ENCODE data around the gene RASGRF2. TPM values are rescaled to one million over a fixed set of nuclear protein-coding genes. Genes with fewer than 3 reads are reported as not detected.

Gene RASGRF2
- polyA plus RNA-seq, 2 of the 4 experiments (the other 2 are of a cell fraction) = 1.4 to 2.1 TPM

DNA sequence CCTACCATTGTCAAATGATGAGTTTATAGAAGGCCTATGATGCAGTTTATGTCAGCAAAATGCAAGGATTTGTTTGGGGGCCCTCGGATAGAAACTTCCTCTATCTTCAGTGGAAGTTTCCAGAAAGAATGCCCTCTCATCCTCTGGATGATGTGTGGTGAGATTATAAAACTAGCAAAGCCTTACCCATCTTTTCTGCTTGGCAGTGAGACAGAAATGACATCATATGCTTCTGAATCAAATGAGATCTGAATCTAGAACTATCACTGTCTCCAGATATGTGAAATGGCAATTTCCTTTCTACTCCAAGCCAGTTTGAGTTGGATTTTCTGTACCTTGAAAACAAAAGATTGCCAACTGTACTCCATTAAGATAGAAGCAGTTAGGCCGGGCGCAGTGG, 212.5 kb downstream of the RASGRF2 start:
- TF ChIP-seq EHF (CRISPR knock-in tag; IDR thresholded peaks at IDR 0.05) (no peak), JUNB (IDR thresholded peaks at IDR 0.05) (no peak), SREBF2 (IDR thresholded peaks at IDR 0.05) (no peak), NR3C1 (IDR thresholded peaks at IDR 0.05) (no peak), FOSB (CRISPR knock-in tag; IDR thresholded peaks at IDR 0.05) (no peak), TFCP2L1 (CRISPR knock-in tag; IDR thresholded peaks at IDR 0.05) (no peak), HOXB5 (CRISPR knock-in tag; IDR thresholded peaks at IDR 0.05) (no peak), PHF8 (IDR thresholded peaks at IDR 0.05; ENCODE audit: borderline replicate concordance, low read depth) (no peak), MAX (IDR thresholded peaks at IDR 0.05) (no peak), JUN (IDR thresholded peaks at IDR 0.05) (no peak), ZC3H11A (IDR thresholded peaks at IDR 0.05) (no peak), GATA3 (IDR thresholded peaks at IDR 0.05; ENCODE audit: borderline replicate concordance) (no peak), ZSCAN20 (CRISPR knock-in tag; IDR thresholded peaks at IDR 0.05) (no peak), EHMT2 (IDR thresholded peaks at IDR 0.05; ENCODE audit: low read depth) (no peak)
- 68% methylated on average over 3 of the region's 3 CpGs for WGBS (ENCODE audit: missing lambda C conversion rate)
- no peak for FAIRE-seq
- no peak for ATAC-seq
- Histone ChIP-seq H3K4me1 (no peaks in the 10 kb centered on the region), H3K4me3 (no peak overlapping the region), H3K4me2 (no peak overlapping the region), H3K27ac (no peak overlapping the region), H3K9me3 (no peaks in the 10 kb centered on the region)
- POLR2A ChIA-PET = no interaction called here
- no peak for DNase-seq (ENCODE audit: low read depth in 1 of 2, low spot score in 1 of 2)
- CTCF ChIA-PET = no interaction called here

- no peaks in the 10 kb centered on the region for H3K9me3 ChIP-seq
- FAIRE-seq (no peak), DNase-seq (ENCODE audit: low read depth in 1 of 2, low spot score in 1 of 2) (no peak), ATAC-seq (no peak)
- no peaks in the 10 kb centered on the region for H3K4me1 ChIP-seq
- no peak overlapping the region for H3K4me3 ChIP-seq
- TF ChIP-seq PHF8 (IDR thresholded peaks at IDR 0.05; ENCODE audit: borderline replicate concordance, low read depth) (no peak), NPAS2 (CRISPR knock-in tag; IDR thresholded peaks at IDR 0.05; ENCODE audit: borderline replicate concordance) (no peak), CHD4 (IDR thresholded peaks at IDR 0.05; ENCODE audit: borderline replicate concordance) (no peak), KDM5A (IDR thresholded peaks at IDR 0.05) (no peak), MAZ (IDR thresholded peaks at IDR 0.05; ENCODE audit: borderline replicate concordance, low read depth, low read length) (no peak)
- H3K27ac ChIP-seq = no peak overlapping the region
- ChIA-PET CTCF (interaction anchor here (1.0 to 4.6 kb wide), 5 partner anchors 9 to 507 kb away, joined by 3 to 30 read pairs (median 3); no protein-coding TSS in a partner anchor), POLR2A (no interaction called here)
- no peak overlapping the region for H3K4me2 ChIP-seq
- 20% methylated on average over 3 of the region's 3 CpGs for WGBS (ENCODE audit: missing lambda C conversion rate)
These were observed 216.9 kb downstream of the RASGRF2 start for GRCh38 chr5:81177061-81177460.

- no peak for FAIRE-seq
- no peak overlapping the region for H3K4me3 ChIP-seq
- ATAC-seq = no peak
- H3K27ac ChIP-seq = no peak overlapping the region
- H3K9me3 ChIP-seq = no peaks in the 10 kb centered on the region
- ChIA-PET POLR2A (no interaction called here), CTCF (no interaction called here)
- 74% methylated on average over 14 of the region's 14 CpGs for WGBS (ENCODE audit: missing lambda C conversion rate)
- H3K4me1 ChIP-seq = no peaks in the 10 kb centered on the region
- no peak for DNase-seq (ENCODE audit: low read depth in 1 of 2, low spot score in 1 of 2)
- H3K4me2 ChIP-seq = no peak overlapping the region
- no peak for TF ChIP-seq TP53 (CRISPR knock-in tag; IDR thresholded peaks at IDR 0.05)
- no peak for TF ChIP-seq POLR2A (IDR thresholded peaks at IDR 0.05; ENCODE audit: low read length)
- no peak for TF ChIP-seq CTCF (IDR thresholded peaks at IDR 0.05)
- no peak for TF ChIP-seq E2F6 (IDR thresholded peaks at IDR 0.05; ENCODE audit: borderline replicate concordance, low read depth)
- no peak for TF ChIP-seq MYC (IDR thresholded peaks at IDR 0.05; ENCODE audit: borderline replicate concordance, low read length)
- TF ChIP-seq HOXB5 (CRISPR knock-in tag; IDR thresholded peaks at IDR 0.05) = no peak
- no peak for TF ChIP-seq HEYL (CRISPR knock-in tag; IDR thresholded peaks at IDR 0.05)
- no peak for TF ChIP-seq SREBF2 (IDR thresholded peaks at IDR 0.05)
- TF ChIP-seq HOXA7 (CRISPR knock-in tag; IDR thresholded peaks at IDR 0.05) = no peak
- no peak for TF ChIP-seq SMC3 (IDR thresholded peaks at IDR 0.05)
- no peak for TF ChIP-seq KDM5A (IDR thresholded peaks at IDR 0.05)
- no peak for TF ChIP-seq RNF2 (IDR thresholded peaks at IDR 0.05; ENCODE audit: borderline replicate concordance, low read depth)
- TF ChIP-seq ZSCAN20 (CRISPR knock-in tag; IDR thresholded peaks at IDR 0.05) = no peak
- no peak for TF ChIP-seq BCL3 (IDR thresholded peaks at IDR 0.05)
- no peak for TF ChIP-seq CBX2 (IDR thresholded peaks at IDR 0.05; ENCODE audit: borderline replicate concordance, low read depth)
- TF ChIP-seq, protein P1, sequence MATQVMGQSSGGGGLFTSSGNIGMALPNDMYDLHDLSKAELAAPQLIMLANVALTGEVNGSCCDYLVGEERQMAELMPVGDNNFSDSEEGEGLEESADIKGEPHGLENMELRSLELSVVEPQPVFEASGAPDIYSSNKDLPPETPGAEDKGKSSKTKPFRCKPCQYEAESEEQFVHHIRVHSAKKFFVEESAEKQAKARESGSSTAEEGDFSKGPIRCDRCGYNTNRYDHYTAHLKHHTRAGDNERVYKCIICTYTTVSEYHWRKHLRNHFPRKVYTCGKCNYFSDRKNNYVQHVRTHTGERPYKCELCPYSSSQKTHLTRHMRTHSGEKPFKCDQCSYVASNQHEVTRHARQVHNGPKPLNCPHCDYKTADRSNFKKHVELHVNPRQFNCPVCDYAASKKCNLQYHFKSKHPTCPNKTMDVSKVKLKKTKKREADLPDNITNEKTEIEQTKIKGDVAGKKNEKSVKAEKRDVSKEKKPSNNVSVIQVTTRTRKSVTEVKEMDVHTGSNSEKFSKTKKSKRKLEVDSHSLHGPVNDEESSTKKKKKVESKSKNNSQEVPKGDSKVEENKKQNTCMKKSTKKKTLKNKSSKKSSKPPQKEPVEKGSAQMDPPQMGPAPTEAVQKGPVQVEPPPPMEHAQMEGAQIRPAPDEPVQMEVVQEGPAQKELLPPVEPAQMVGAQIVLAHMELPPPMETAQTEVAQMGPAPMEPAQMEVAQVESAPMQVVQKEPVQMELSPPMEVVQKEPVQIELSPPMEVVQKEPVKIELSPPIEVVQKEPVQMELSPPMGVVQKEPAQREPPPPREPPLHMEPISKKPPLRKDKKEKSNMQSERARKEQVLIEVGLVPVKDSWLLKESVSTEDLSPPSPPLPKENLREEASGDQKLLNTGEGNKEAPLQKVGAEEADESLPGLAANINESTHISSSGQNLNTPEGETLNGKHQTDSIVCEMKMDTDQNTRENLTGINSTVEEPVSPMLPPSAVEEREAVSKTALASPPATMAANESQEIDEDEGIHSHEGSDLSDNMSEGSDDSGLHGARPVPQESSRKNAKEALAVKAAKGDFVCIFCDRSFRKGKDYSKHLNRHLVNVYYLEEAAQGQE (IDR thresholded peaks at IDR 0.05) = no peak
- no peak for TF ChIP-seq NPAS2 (CRISPR knock-in tag; IDR thresholded peaks at IDR 0.05; ENCODE audit: borderline replicate concordance)
These were observed 219.8 kb downstream of the RASGRF2 start for GRCh38 chr5:81179959-81180358.

Data from A549 (cell line).